Thoracic aorta (tissue), 2 donors: ENCODE measurements around the gene REPIN1. TPM values are rescaled to one million over a fixed set of nuclear protein-coding genes. Genes with fewer than 3 reads are reported as not detected.
A peak's percentile ranks its signal among the peaks of the same experiment; 100 is the strongest.

ENCODE experiments used
- ATAC-seq: fragments of 150-250 bp; one replicate; pipeline ENCODE4 v1.8.0; 2017; ENCODE audit warnings: low read depth; ENCODE audit not compliant: insufficient number of reproducible peaks, low FRiP score
- DNase-seq: peaks from one replicate; pipeline ENCODE4 v3.0.0-alpha.2; 2020; ENCODE audit warnings: low spot score
- H3K27ac ChIP-seq, 2 donors: fragments of 200-600 bp; sonication (generic); 1 replicate in 1 of 2; 2 replicates in 1 of 2; pipeline ENCODE4 v1.5.1; 2016; ENCODE audit warnings: mild to moderate bottlenecking in 2 of 2, moderate library complexity in 2 of 2
- H3K27me3 ChIP-seq: fragments of 200-600 bp; sonication (generic); replicated peaks from 2 replicates; pipeline ENCODE4 v1.6.0; 2016; ENCODE audit warnings: mild to moderate bottlenecking; ENCODE audit not compliant: insufficient read depth
- H3K36me3 ChIP-seq: fragments of 200-600 bp; sonication (generic); one replicate; pipeline ENCODE4 v1.5.1; 2016
- H3K4me1 ChIP-seq, 2 donors: fragments of 200-600 bp; sonication (generic); 1 replicate in 1 of 2; 2 replicates in 1 of 2; pipeline versions ENCODE4 v1.5.1 to v1.6.0; 2016; ENCODE audit warnings: low read depth in 2 of 2, mild to moderate bottlenecking in 1 of 2; ENCODE audit not compliant: control insufficient read depth in 1 of 2
- H3K4me3 ChIP-seq: fragments of 200-600 bp; sonication (generic); 2 replicates; pipeline ENCODE4 v1.5.1; 2016; ENCODE audit warnings: mild to moderate bottlenecking
- H3K9me3 ChIP-seq: fragments of 200-600 bp; sonication (generic); 2 replicates; pipeline ENCODE4 v1.5.1; 2016
- CTCF ChIP-seq: fragments of 200-600 bp; sonication (generic); IDR thresholded peaks from one replicate; pipeline ENCODE4 v1.5.1; 2019; ENCODE audit warnings: antibody characterized with exemption
- total RNA-seq, 2 donors: library from RNA; depleted of rRNA; stranded (reverse); fragments of >200 nt; gene quantifications; one replicate each; pipeline versions ENCODE4 v1.1.0 to v1.2.3, GENCODE V29; 2016

The REPIN1 gene
- total RNA-seq, 2 donors from 2014 or later = 80.0 to 82.3 TPM

GRCh38 chr7:150377635-150378034 is 9.0 kb downstream of the REPIN1 start:
- H3K4me1 ChIP-seq = peaks cover 5 to 19% of the 10 kb centered on the region in 2 donors
- peaks cover 16% of the 10 kb centered on the region for H3K36me3 ChIP-seq
- no peak for TF ChIP-seq CTCF
- no peak for DNase-seq
- no peak for ATAC-seq
- no peaks in the 10 kb centered on the region for H3K27me3 ChIP-seq
- no peaks in the 10 kb centered on the region for H3K9me3 ChIP-seq
- no peak overlapping the region for H3K4me3 ChIP-seq
- peak overlapping the region in 1 of 2 donors; percentile 72 for H3K27ac ChIP-seq

- Histone ChIP-seq H3K4me1 (peaks cover 5 to 14% of the 10 kb centered on the region in 2 donors), H3K27ac (peak overlapping the region; percentile 72 to 79), H3K4me3 (peak overlapping the region; percentile 77), H3K27me3 (no peaks in the 10 kb centered on the region), H3K9me3 (no peaks in the 10 kb centered on the region), H3K36me3 (peaks cover 10% of the 10 kb centered on the region)
- no peak for TF ChIP-seq CTCF
- DNase-seq = no peak
- ATAC-seq = no peak
Measured at GRCh38 chr7:150378115-150378852, 9.7 kb downstream of the REPIN1 start.

DNA sequence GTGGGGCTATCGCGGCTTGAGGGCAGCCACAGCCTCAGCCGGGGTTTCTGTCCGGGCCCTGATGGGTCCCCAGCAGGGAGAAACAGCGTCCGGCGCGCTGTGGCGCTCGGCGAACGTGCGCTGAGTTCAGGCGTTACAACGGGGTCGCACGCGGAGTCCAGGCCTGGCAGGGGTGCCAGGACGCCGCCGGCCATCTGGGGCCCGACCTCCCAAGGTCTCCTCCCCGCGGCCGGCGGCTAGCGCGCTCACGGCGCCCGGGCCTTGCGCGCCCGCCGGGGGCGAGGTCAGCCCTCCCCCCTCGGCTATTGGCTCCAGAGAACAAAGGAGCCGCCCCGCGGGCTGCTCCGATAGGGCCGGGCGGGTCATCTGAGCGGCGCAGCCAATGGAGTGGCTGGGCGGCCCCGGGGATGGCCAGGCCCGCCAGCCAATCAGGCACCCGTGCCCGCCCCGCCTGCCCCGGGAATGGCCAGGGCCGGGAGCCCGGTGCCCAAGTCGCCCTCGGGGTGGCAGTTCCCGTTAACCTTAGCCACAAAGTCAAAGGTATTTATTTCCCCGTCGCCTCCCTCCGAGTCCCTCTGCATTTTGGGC is 10.3 kb downstream of the REPIN1 start, which contains the start of gene ZNF775:
Gene ZNF775, plus strand, starts transcription at position 478 of the 588 bp plus-strand sequence. CDS start 9,141 bp downstream, outside the sequence.
- peak within 1 kb of the TSS; percentile 77 for H3K4me3 ChIP-seq
- peak within 1 kb of the TSS; percentile 72 to 84 for H3K27ac ChIP-seq
- no peaks in the 10 kb centered on the region for H3K9me3 ChIP-seq
- DNase-seq (peak; percentile 84), ATAC-seq (peak; percentile 88)
- H3K36me3 ChIP-seq = peaks cover 5% of the 10 kb centered on the region
- H3K4me1 ChIP-seq = peaks cover 5 to 13% of the 10 kb centered on the region in 2 donors
- no peaks in the 10 kb centered on the region for H3K27me3 ChIP-seq
- TF ChIP-seq CTCF = no peak

DNA sequence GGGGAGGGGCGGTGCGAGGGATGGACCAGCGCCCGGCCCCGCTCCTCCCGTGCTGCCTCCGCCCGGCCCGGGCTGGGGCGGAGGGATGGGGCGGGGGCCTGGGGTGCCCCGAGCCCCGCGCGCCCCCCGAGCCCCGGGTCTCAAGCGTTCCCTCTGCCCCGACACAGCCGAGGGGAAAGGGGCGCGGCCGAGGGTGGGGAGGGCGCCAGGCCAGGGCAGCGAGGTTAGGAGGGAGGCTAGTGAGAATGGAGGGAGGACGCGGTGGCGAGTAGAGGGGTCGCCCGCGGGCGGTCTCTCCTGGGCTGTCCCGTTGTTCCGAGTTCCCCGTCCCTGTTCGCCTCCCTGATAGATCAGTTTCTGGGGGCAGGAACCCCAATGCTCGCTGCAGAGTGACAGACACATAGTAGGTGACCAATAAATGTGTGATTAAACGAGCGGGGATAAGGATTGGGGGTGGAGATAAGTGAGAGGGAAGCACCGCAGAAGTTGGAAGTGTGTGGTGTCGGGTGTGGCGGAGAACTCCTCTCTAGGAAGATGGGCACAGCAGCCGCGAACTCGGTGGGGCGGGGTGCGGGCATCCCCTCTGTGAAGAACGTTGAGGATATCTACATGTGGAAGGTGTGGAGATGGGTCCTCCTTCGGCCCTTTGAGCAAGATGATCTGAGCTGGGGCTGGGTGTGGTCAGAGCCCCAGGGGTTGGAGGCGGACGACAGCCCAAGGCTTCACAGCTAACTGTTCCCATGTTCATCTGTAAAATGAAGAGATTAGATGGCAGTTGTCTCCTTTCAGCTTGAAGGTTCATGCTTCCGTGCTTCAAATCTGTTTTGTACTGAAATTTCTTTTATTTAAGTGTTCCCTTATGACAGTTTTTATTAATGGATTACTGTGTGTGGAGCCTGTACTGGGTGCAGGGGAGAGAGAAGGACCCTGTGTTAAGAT is 11.1 kb downstream of the REPIN1 start:
- Histone ChIP-seq H3K27me3 (no peaks in the 10 kb centered on the region), H3K4me1 (peaks cover 5 to 13% of the 10 kb centered on the region in 2 donors), H3K27ac (peak overlapping the region; percentile 72 to 84), H3K9me3 (no peaks in the 10 kb centered on the region), H3K4me3 (peak overlapping the region; percentile 77), H3K36me3 (peaks cover under 1% of the 10 kb centered on the region)
- DNase-seq = no peak
- TF ChIP-seq CTCF = no peak
- ATAC-seq = peak; percentile 42
